Type B pancreatic cell (in vitro differentiated cells): ENCODE data around the gene GPRC6A. TPM values are rescaled to one million over a fixed set of nuclear protein-coding genes. Genes with fewer than 3 reads are reported as not detected.

Experiments
- DNase-seq: peaks from one replicate; pipeline ENCODE4 v3.0.0; 2021; ENCODE audit warnings: mixed read lengths; ENCODE audit not compliant: unreplicated experiment; ENCODE audit errors: extremely low spot score
- H3K27ac Mint-ChIP-seq: 2 replicates; pipeline ENCODE4 v1.8.0; 2021; ENCODE audit warnings: mild to moderate bottlenecking, mixed read lengths
- H3K27me3 Mint-ChIP-seq: 2 replicates; pipeline ENCODE4 v1.8.0; 2021; ENCODE audit warnings: mixed read lengths
- H3K36me3 Mint-ChIP-seq: 2 replicates; pipeline ENCODE4 v1.8.0; 2021; ENCODE audit warnings: mixed read lengths
- H3K4me1 Mint-ChIP-seq: one replicate; pipeline ENCODE4 v1.8.0; 2021; ENCODE audit warnings: mixed read lengths; ENCODE audit not compliant: unreplicated experiment
- H3K4me3 Mint-ChIP-seq: 2 replicates; pipeline ENCODE4 v1.8.0; 2021; ENCODE audit warnings: mild to moderate bottlenecking, mixed read lengths
- H3K9me3 Mint-ChIP-seq: 2 replicates; pipeline ENCODE4 v1.8.0; 2021; ENCODE audit warnings: mixed read lengths
- CTCF ChIP-seq: fragments of 200-600 bp; sonication (generic); conservative IDR thresholded peaks from 2 replicates; pipeline ENCODE4 v1.5.0; 2021; ENCODE audit warnings: antibody characterized with exemption, mild to moderate bottlenecking
- long read RNA-seq: library from polyadenylated mRNA; unstranded; transcript quantifications from one replicate; pipeline ENCODE4 v2.0.0, GENCODE V29; 2020
- total RNA-seq: library from RNA; stranded (reverse); gene quantifications from 2 replicates; pipeline ENCODE4 v1.2.1, GENCODE V29; 2021; ENCODE audit warnings: low replicate concordance

GPRC6A gene
- 0.12 and 0.19 TPM in 2 replicates for total RNA-seq
- long read RNA-seq = 0 reads

GRCh38 chr6:116828983-116829382 is at the start of gene GPRC6A:
Gene GPRC6A, minus strand, starts transcription at chr6:116829083. Its CDS starts 70 bp downstream, at chr6:116829013.
- Mint-ChIP-seq H3K4me3 (no peak within 1 kb of the TSS), H3K27me3 (no peaks in the 10 kb centered on the region), H3K27ac (no peak within 1 kb of the TSS), H3K9me3 (no peaks in the 10 kb centered on the region), H3K36me3 (no peaks in the 10 kb centered on the region), H3K4me1 (no peaks in the 10 kb centered on the region)
- no peak for TF ChIP-seq CTCF
- no peak for DNase-seq

GRCh38 chr6:116877743-116878142 is 48.9 kb upstream of the GPRC6A start:
- Mint-ChIP-seq H3K9me3 (no peaks in the 10 kb centered on the region), H3K36me3 (no peaks in the 10 kb centered on the region), H3K4me3 (peak overlapping the region; percentile 92), H3K4me1 (peaks cover 3% of the 10 kb centered on the region), H3K27ac (peak overlapping the region; percentile 45), H3K27me3 (peaks cover 62% of the 10 kb centered on the region)
- no peak for DNase-seq
- TF ChIP-seq CTCF = no peak

- no peaks in the 10 kb centered on the region for H3K36me3 Mint-ChIP-seq
- peak within 1 kb of the TSS; percentile 92 for H3K4me3 Mint-ChIP-seq
- no peak for DNase-seq
- peak within 1 kb of the TSS; percentile 45 for H3K27ac Mint-ChIP-seq
- no peaks in the 10 kb centered on the region for H3K9me3 Mint-ChIP-seq
- peaks cover 3% of the 10 kb centered on the region for H3K4me1 Mint-ChIP-seq
- H3K27me3 Mint-ChIP-seq = peaks cover 62% of the 10 kb centered on the region
- TF ChIP-seq CTCF = no peak
Observed at GRCh38 chr6:116876635-116877611, 48.0 kb upstream of the GPRC6A start, which contains the start of gene RFX6. Gene RFX6, plus strand, starts transcription at chr6:116877242. Its CDS starts 34 bp downstream, at chr6:116877276.

- no peak for DNase-seq
- Mint-ChIP-seq H3K27ac (peak overlapping the region; percentile 4), H3K4me3 (peak overlapping the region; percentile 78), H3K36me3 (no peaks in the 10 kb centered on the region), H3K27me3 (peaks cover 62% of the 10 kb centered on the region), H3K4me1 (peaks cover 3% of the 10 kb centered on the region), H3K9me3 (no peaks in the 10 kb centered on the region)
- no peak for TF ChIP-seq CTCF
Observed at GRCh38 chr6:116876107-116876506, 47.2 kb upstream of the GPRC6A start.

GRCh38 chr6:116872771-116873170 is 43.9 kb upstream of the GPRC6A start:
- no peaks in the 10 kb centered on the region for H3K36me3 Mint-ChIP-seq
- TF ChIP-seq CTCF = no peak
- no peak overlapping the region for H3K27ac Mint-ChIP-seq
- H3K4me1 Mint-ChIP-seq = peaks cover 3% of the 10 kb centered on the region
- H3K9me3 Mint-ChIP-seq = no peaks in the 10 kb centered on the region
- DNase-seq = no peak
- no peak overlapping the region for H3K4me3 Mint-ChIP-seq
- peaks cover 46% of the 10 kb centered on the region for H3K27me3 Mint-ChIP-seq
